Glomerular visceral epithelial cell (primary cell): ENCODE measurements around the gene AGER.
"Not testable (repeated sequence)": the region's sequence is repeated elsewhere in the genome, so short reads cannot be mapped to it uniquely, and the experiment has no call there.

Source experiments
- DNase-seq: peaks from one replicate; pipeline ENCODE4 v3.0.0-alpha.2; 2016; ENCODE audit errors: extremely low spot score

The AGER gene

GRCh38 chr6:32184084-32184640 is at the start of gene AGER:
Gene AGER, minus strand, starts transcription at chr6:32184253. Its CDS starts 31 bp downstream, at chr6:32184222.
- no peak for DNase-seq

GRCh38 chr6:32226434-32226833 is 42.4 kb upstream of the AGER start:
- no peak for DNase-seq

GRCh38 chr6:32224696-32225095 is 40.6 kb upstream of the AGER start:
- no peak for DNase-seq

DNA sequence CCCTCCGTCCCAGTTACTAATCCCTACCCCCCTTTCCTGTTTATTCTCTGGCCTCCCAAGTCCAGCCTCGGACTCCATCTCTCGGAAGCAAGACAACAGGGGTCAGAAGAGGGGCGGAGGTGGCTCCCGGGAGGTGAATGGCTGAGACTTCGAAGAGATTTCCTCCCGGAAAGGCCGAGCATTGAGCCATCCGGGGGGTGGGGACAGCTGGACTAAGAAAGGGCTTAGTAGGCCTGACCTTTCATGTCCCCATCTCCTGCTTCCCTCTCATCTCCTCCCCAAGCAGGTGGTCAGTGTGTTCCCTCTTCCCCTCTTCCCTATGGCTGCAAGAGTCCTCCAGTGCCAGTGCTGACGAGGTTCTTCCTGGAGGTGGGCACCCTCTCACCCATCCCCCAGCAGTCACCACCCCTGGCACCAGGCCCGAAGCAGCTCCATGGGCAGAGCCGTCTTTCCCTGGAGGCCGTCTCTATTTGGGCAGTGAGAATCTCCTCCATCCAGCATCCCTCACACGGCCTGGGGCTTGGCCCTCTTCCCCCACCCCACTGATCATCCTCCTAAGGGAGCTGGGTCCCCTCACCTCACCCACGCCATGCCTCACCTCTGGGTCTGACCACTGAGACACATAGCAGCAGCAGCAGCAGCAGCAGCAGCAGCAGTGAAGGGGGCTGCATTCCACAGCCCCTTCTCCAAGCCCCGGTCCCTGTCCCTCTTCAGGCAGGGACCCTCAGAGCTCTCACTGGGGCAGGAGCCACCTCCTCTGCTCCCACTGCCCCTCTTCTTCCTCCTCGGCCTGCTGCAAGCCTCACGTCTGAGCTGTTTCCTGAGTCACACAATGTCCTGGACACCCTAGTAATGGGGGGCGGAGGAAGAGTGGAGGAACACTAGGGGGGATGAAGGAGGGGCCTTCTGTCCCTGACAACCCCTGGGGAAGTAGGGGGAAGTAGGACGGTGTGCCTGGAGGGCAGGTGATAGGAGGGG is 39.5 kb upstream of the AGER start, which contains the start of gene NOTCH4:
TSS of gene NOTCH4 (minus strand) at position 810 of the 978 bp plus-strand sequence. CDS start at position 671, 139 bp downstream.
- DNase-seq: no peak

GRCh38 chr6:32222333-32223230 is 38.5 kb upstream of the AGER start:
- no peak for DNase-seq

- DNase-seq: no peak
Observed at GRCh38 chr6:32220021-32220420, 36.0 kb upstream of the AGER start.

GRCh38 chr6:32218167-32218566 is 34.1 kb upstream of the AGER start:
- DNase-seq: no peak

DNA sequence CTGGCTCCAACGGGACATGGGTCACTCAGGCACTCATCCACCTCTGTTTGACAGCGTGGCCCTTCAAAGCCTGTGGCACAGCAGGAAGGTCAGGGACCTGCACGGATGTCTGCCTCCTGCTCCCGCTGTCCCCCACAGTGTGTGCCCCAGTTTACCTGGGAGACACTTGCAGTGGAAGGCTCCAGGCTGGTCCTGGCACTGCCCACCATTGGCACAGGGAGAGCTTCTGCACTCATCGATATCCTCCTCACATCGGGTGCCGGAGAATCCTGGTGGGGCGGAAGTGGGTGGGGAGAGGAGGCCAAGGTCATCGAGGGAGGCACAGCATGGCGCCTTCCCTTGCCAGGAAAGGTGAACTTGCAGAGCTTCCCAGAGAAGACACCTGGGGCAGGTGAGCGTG is 32.9 kb upstream of the AGER start:
- no peak for DNase-seq

- DNase-seq: no peak
Observed at GRCh38 chr6:32216285-32216684, 32.2 kb upstream of the AGER start.

GRCh38 chr6:32215617-32216016 is 31.6 kb upstream of the AGER start:
- no peak for DNase-seq

DNA sequence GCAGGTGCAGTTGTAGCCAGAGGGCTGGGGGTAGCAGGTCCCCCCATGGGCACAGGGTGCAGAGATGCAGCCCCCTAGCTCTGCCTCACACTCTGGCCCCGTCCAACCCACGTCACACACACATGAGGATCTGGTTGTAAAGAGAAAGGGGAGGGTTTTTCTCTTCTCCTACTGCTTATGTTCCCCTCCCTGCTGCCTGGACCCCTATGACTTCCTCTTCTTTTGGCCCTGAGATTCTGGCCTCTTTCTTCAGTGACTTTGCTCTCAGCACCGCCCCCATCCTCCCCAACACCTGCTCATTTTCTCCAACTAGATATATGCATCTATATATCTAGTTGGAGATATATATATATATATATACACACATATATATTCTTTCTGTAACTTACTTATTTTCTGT is 30.1 kb upstream of the AGER start:
- no peak for DNase-seq

- no peak for DNase-seq
Observed at GRCh38 chr6:32213649-32214048, 29.6 kb upstream of the AGER start.

- DNase-seq: no peak
Observed at GRCh38 chr6:32212076-32212760, 28.2 kb upstream of the AGER start.

DNA sequence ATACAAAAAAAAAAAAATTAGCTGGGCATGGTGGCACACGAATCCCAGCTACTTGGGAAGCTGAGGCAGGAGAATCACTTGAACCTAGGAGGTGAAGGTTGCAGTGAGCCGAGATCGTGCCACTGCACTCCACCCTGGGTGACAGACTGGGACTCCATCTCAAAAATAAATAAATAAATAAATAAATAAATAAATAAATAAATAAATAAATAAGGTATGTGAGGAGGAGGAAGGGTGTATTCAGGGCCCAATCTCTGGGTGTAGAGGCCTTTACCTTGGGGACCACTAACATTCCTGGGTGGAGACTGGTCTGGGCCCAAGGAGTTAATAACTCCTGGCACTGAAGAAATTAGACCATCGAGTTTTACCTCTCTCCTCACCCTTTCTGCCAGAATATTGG is 27.4 kb upstream of the AGER start:
- DNase-seq: not testable (repeated sequence)

DNA sequence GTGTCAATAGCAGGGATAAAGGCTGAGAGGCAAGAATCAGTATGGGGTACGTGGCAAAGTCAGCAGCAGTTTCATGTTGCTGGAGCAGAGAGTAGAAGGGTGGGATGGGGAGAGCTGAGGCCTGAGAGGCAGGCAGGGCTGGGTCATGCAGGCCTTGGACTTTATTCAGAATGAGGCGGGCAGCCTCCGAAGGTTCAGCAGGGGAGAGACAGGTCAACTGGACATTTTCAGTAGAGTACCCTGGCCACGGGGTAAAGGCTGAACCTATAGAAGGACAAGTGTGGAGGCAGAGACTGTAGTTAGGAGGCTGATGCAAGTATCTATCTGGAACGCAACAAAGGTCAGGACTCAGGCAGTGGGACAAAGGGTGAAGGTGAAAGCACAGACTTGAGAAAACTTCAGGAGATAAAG is 26.1 kb upstream of the AGER start:
- no peak for DNase-seq

GRCh38 chr6:32208996-32209395 is 24.9 kb upstream of the AGER start:
- DNase-seq: no peak

DNA sequence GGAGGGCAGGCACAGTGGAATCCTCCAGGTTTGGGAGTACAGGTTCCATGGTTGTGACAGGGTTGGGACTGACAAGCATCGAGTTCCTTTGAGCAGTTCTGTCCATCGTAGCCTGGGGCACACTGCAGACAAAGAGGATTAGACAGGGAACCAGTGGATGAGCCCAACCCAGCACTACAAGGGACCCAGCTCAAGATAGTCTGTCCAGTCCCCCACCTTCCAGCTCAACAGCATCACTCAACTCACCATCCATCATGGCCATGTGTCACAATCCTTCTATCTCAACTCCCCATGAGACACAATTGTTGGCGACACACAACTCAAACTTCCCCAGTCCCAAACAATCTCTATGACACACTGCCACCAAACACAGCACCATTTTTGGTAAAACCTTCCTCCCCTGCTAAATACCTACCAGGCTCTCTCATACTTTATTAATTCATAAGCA is 20.2 kb upstream of the AGER start:
- DNase-seq: no peak

- DNase-seq: no peak
Observed at GRCh38 chr6:32203426-32204267, 19.6 kb upstream of the AGER start.

DNA sequence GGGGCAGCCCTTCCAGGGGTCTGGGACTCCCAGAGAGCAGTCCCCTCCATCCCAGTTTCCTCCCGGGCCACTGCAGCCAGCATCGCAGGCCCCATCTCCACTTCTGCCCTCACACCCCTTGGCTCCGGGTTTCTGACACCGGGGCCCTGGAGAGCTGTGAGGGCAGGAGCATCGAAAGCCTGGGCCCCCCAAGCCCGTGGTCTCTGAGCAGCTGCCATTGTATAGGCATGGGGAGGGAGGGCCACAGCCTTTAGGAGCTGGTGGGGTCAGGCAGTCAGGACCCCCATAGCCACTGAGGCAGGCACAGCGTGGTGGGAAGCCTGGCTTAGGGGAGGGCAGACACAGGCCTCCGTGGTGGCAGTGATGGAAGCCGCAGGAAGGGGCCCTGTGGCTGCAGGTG is 18.1 kb upstream of the AGER start:
- DNase-seq: no peak

- no peak for DNase-seq
Observed at GRCh38 chr6:32200711-32201475, 16.8 kb upstream of the AGER start.
